MCF 10A (cell line): ENCODE measurements around the gene VAC14. TPM values are rescaled to one million over a fixed set of nuclear protein-coding genes. Genes with fewer than 3 reads are reported as not detected.

Experiments
- BruUV-seq: library from RNA; stranded (reverse); fragments of 400-500 nt; replicated peaks from 2 replicates; lab custom pipeline; 2021; lab: Mats Ljungman, UMichigan
- CTCF ChIA-PET: fragments of 300-600 bp; sonication (Branson Sonifier 250); formaldehyde crosslinking; extraction: SDS; loops from one replicate; lab custom pipeline; 2021; ENCODE audit warnings: antibody characterized with exemption, inconsistent platforms; lab: Yijun Ruan, JAX
- POLR2A ChIA-PET: fragments of 300-600, 350-650 bp; sonication (Branson Sonifier 250); formaldehyde crosslinking; extraction: SDS; loops from one replicate; lab custom pipeline; 2020; ENCODE audit warnings: antibody characterized with exemption, inconsistent platforms; lab: Yijun Ruan, JAX
- DNase-seq: peaks from one replicate; pipeline ENCODE4 v3.0.0-alpha.2; 2018; ENCODE audit not compliant: unreplicated experiment
- H3K27ac Mint-ChIP-seq: one replicate; pipeline ENCODE4 v1.8.0; 2022; ENCODE audit warnings: mild to moderate bottlenecking, low read depth, mixed read lengths; ENCODE audit not compliant: unreplicated experiment
- H3K27me3 Mint-ChIP-seq: one replicate; pipeline ENCODE4 v1.8.0; 2022; ENCODE audit warnings: mixed read lengths; ENCODE audit not compliant: insufficient read depth, unreplicated experiment
- H3K36me3 Mint-ChIP-seq: one replicate; pipeline ENCODE4 v1.8.0; 2022; ENCODE audit warnings: mild to moderate bottlenecking, moderate library complexity, mixed read lengths; ENCODE audit not compliant: insufficient read depth, unreplicated experiment
- H3K4me1 Mint-ChIP-seq: one replicate; pipeline ENCODE4 v1.8.0; 2022; ENCODE audit warnings: mixed read lengths; ENCODE audit not compliant: insufficient read depth, unreplicated experiment
- H3K4me3 Mint-ChIP-seq: one replicate; pipeline ENCODE4 v1.8.0; 2022; ENCODE audit warnings: mild to moderate bottlenecking, moderate library complexity, mixed read lengths; ENCODE audit not compliant: unreplicated experiment
- H3K9me3 Mint-ChIP-seq: one replicate; pipeline ENCODE4 v1.8.0; 2022; ENCODE audit warnings: mixed read lengths; ENCODE audit not compliant: unreplicated experiment
- intact Hi-C: fragments of 100-400 bp; cut with micrococcal nuclease; formaldehyde crosslinking; loops from 2 replicates; pipeline ENCODE4 v1.14.1; 2022
- total RNA-seq: library from RNA; stranded (reverse); gene quantifications from 2 replicates; pipeline ENCODE4 v1.2.3, GENCODE V29; 2022
- TF ChIP-seq, protein P1 (sequence below): fragments of 200-600 bp; IDR thresholded peaks from one replicate; pipeline ENCODE4 v1.8.0; 2022; ENCODE audit warnings: antibody characterized with exemption, mild to moderate bottlenecking; ENCODE audit not compliant: unreplicated experiment

VAC14 gene
- total RNA-seq, 1 experiment from 2014 or later: 25.5 TPM

- ChIA-PET CTCF (interaction anchor here (1.2 kb wide), 1 partner anchor 122 kb away, joined by 5 read pairs; no protein-coding TSS in a partner anchor), POLR2A (no interaction called here)
- H3K27me3 Mint-ChIP-seq: no peaks in the 10 kb centered on the region
- no peak overlapping the region for H3K4me3 Mint-ChIP-seq
- no peak for DNase-seq
- H3K4me1 Mint-ChIP-seq: peaks cover 15% of the 10 kb centered on the region
- H3K36me3 Mint-ChIP-seq: peaks cover 46% of the 10 kb centered on the region
- TF ChIP-seq, protein P1, sequence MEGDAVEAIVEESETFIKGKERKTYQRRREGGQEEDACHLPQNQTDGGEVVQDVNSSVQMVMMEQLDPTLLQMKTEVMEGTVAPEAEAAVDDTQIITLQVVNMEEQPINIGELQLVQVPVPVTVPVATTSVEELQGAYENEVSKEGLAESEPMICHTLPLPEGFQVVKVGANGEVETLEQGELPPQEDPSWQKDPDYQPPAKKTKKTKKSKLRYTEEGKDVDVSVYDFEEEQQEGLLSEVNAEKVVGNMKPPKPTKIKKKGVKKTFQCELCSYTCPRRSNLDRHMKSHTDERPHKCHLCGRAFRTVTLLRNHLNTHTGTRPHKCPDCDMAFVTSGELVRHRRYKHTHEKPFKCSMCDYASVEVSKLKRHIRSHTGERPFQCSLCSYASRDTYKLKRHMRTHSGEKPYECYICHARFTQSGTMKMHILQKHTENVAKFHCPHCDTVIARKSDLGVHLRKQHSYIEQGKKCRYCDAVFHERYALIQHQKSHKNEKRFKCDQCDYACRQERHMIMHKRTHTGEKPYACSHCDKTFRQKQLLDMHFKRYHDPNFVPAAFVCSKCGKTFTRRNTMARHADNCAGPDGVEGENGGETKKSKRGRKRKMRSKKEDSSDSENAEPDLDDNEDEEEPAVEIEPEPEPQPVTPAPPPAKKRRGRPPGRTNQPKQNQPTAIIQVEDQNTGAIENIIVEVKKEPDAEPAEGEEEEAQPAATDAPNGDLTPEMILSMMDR: no peak
- no peak overlapping the region for H3K27ac Mint-ChIP-seq
- no TSS peak for BruUV-seq
- no peaks in the 10 kb centered on the region for H3K9me3 Mint-ChIP-seq
- intact Hi-C loops: loop anchor here (10.0 kb wide), 1 partner anchor 251 kb away; the partner anchor contains the start of genes COG4 and SF3B3
Measured at GRCh38 chr16:70775399-70775798, 25.6 kb downstream of the VAC14 start.

- no TSS peak for BruUV-seq
- CTCF ChIA-PET: interaction anchor here (0.6 to 1.0 kb wide), 2 partner anchors 119 to 1052 kb away, joined by 3 to 4 read pairs; no protein-coding TSS in a partner anchor
- Mint-ChIP-seq H3K27me3 (no peaks in the 10 kb centered on the region), H3K4me3 (no peak overlapping the region), H3K36me3 (peaks cover 47% of the 10 kb centered on the region), H3K9me3 (no peaks in the 10 kb centered on the region), H3K4me1 (peaks cover 18% of the 10 kb centered on the region), H3K27ac (no peak overlapping the region)
- TF ChIP-seq, protein P1: no peak
- POLR2A ChIA-PET: interaction anchor here (1.5 kb wide), 1 partner anchor 13 kb away, joined by 3 read pairs; no protein-coding TSS in a partner anchor
- intact Hi-C loops: loop anchor here (10.0 kb wide), 1 partner anchor 249 kb away; the partner anchor contains the start of genes COG4 and SF3B3
- DNase-seq: no peak
Measured at GRCh38 chr16:70774261-70774660, 26.7 kb downstream of the VAC14 start.

GRCh38 chr16:70772493-70772892, 28.5 kb downstream of the VAC14 start:
- H3K27ac Mint-ChIP-seq: no peak overlapping the region
- H3K9me3 Mint-ChIP-seq: no peaks in the 10 kb centered on the region
- peaks cover 44% of the 10 kb centered on the region for H3K36me3 Mint-ChIP-seq
- no peaks in the 10 kb centered on the region for H3K27me3 Mint-ChIP-seq
- no TSS peak for BruUV-seq
- intact Hi-C loops: loop anchor here (10.0 kb wide), 1 partner anchor 248 kb away; the partner anchor contains the start of genes COG4 and SF3B3
- H3K4me3 Mint-ChIP-seq: no peak overlapping the region
- TF ChIP-seq, protein P1: no peak
- peaks cover 15% of the 10 kb centered on the region for H3K4me1 Mint-ChIP-seq
- POLR2A ChIA-PET: interaction anchor here (0.9 to 1.8 kb wide), 2 partner anchors 12 to 84 kb away, joined by 3 to 5 read pairs; no protein-coding TSS in a partner anchor
- no peak for DNase-seq
- CTCF ChIA-PET: interaction anchor here (1.6 to 6.8 kb wide), 8 partner anchors 14 to 208 kb away, joined by 6 to 121 read pairs (median 36); partner anchors contain the start of gene MTSS2
